Ovary (tissue), 9 donors: ENCODE results near the gene IFIH1. TPM values are rescaled to one million over a fixed set of nuclear protein-coding genes. Genes with fewer than 3 reads are reported as not detected.
A peak's percentile ranks its signal among the peaks of the same experiment; 100 is the strongest.

Experiments
- DNase-seq, 5 donors: peaks; one replicate each; pipeline ENCODE4 v3.0.0-alpha.2; 2019 to 2020
- H3K27ac ChIP-seq, 2 donors: fragments of 200-600 bp; one replicate each; pipeline versions ENCODE4 v1.5.1 to v1.8.0; 2019 to 2022
- H3K27me3 ChIP-seq: fragments of 200-600 bp; one replicate; pipeline ENCODE4 v1.8.0; 2022
- H3K36me3 ChIP-seq: fragments of 200-600 bp; sonication (generic); one replicate; pipeline ENCODE4 v1.5.1; 2019
- H3K4me1 ChIP-seq: one replicate; pipeline ENCODE4 v1.8.1; 2013; ENCODE audit warnings: mild to moderate bottlenecking, moderate library complexity; ENCODE audit not compliant: insufficient read depth
- H3K4me3 ChIP-seq: fragments of 200-600 bp; sonication (generic); one replicate; pipeline ENCODE4 v1.5.1; 2017
- H3K9me3 ChIP-seq, 2 donors: fragments of 200-600 bp in 1 of 2; sonication (generic) in 1 of 2; one replicate each; pipeline versions ENCODE4 v1.5.1 to v1.8.1; 2013 to 2019; ENCODE audit warnings: mild to moderate bottlenecking in 1 of 2, moderate library complexity in 1 of 2
- EP300 ChIP-seq: sonication (generic); formaldehyde crosslinking; IDR thresholded peaks from one replicate; pipeline ENCODE4 v1.6.1; 2017; ENCODE audit warnings: antibody characterized with exemption
- POLR2A ChIP-seq: fragments of 450-650 bp; IDR thresholded peaks from one replicate; pipeline ENCODE4 v1.6.1; 2017; ENCODE audit warnings: antibody characterized with exemption, mild to moderate bottlenecking, moderate library complexity
- WGBS, 3 donors: extraction: QIAGEN DNeasy Blood & Tissue Kit in 1 of 3; methylation state at CpG; one replicate each; pipeline versions ENCODE4 v1.1.5 to v1.1.7; 2013 to 2017; 5-methylcytosine and 5-hydroxymethylcytosine counted together
- intact Hi-C, 4 donors: fragments of 100-400 bp; cut with DNase I; formaldehyde crosslinking; loops; one replicate each; pipeline versions ENCODE4 v1.11.0 to v1.15.1; 2022 to 2023
- polyA plus RNA-seq, 2 donors: library from polyadenylated mRNA; stranded (reverse); fragments of 200-250 nt in 1 of 2; fragments of 350-450 nt in 1 of 2; fragmentation: Illumina TruSeq in 1 of 2; extraction: RNeasy Lipid Tissue Mini Kit (QIAGEN cat#74804) in 1 of 2; gene quantifications; one replicate each; pipeline ENCODE4 v1.2.3, GENCODE V29; 2013 to 2014
- total RNA-seq, 7 donors: library from RNA; depleted of rRNA in 2 of 7; stranded (reverse); fragments of >200 nt in 2 of 7; fragmentation: NEBNext Ultra II Directional in 3 of 7; extraction: Animal tissue kit (Norgen Biotek cat#: 25700) in 3 of 7; gene quantifications; one replicate each; pipeline versions ENCODE4 v1.1.0 to v1.2.4, GENCODE V29; 2016 to 2023
- TF ChIP-seq, protein P1 (sequence below), 3 donors: fragments of 450-650 bp in 2 of 3; fragments of 200-600 bp in 1 of 3; IDR thresholded peaks; one replicate each; pipeline versions ENCODE4 v1.5.1 to v1.8.0; 2016 to 2022; ENCODE audit warnings: antibody characterized with exemption in 3 of 3, mild to moderate bottlenecking in 1 of 3
- donor health status: DM: no; HTN: no; CAD: no; lungs with moderate emphysema.
- donor health status: DM: no; HTN: no; CAD: no.
- donor health status: Bipolar disorder and iron deficiency.
- donor health status: DM: yes; HTN: yes; CAD: no.
- donor health status: DM: no; HTN: no; CAD: no.
- donor health status: DM: yes; HTN: yes; CAD: no.

IFIH1 gene
- total and polyA plus RNA-seq, 9 donors: 7.6 to 19.7 (median 14.4) TPM

DNA sequence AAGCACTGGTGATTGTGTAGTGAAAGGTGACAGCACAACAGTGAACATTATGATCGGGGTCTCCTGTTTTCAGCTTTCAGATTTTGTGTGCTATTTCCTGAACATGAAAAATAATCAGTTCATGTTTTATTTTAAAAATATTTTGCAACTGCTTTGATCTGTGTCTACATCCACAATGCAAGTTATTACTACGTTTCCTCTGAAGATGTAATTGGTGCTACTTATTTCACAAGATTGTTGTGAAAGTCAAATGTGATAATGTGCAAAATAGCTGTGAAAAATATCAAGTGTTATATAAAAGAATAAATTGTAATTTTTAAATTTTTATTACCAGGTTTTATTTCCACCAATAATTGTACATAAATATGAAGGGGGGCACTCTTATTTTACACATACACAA is 19.4 kb upstream of the IFIH1 start:
- H3K27me3 ChIP-seq: no peaks in the 10 kb centered on the region
- no peaks in the 10 kb centered on the region for H3K9me3 ChIP-seq
- H3K27ac ChIP-seq: no peak overlapping the region
- H3K4me3 ChIP-seq: no peak overlapping the region
- DNase-seq: no peak
- TF ChIP-seq, protein P1, sequence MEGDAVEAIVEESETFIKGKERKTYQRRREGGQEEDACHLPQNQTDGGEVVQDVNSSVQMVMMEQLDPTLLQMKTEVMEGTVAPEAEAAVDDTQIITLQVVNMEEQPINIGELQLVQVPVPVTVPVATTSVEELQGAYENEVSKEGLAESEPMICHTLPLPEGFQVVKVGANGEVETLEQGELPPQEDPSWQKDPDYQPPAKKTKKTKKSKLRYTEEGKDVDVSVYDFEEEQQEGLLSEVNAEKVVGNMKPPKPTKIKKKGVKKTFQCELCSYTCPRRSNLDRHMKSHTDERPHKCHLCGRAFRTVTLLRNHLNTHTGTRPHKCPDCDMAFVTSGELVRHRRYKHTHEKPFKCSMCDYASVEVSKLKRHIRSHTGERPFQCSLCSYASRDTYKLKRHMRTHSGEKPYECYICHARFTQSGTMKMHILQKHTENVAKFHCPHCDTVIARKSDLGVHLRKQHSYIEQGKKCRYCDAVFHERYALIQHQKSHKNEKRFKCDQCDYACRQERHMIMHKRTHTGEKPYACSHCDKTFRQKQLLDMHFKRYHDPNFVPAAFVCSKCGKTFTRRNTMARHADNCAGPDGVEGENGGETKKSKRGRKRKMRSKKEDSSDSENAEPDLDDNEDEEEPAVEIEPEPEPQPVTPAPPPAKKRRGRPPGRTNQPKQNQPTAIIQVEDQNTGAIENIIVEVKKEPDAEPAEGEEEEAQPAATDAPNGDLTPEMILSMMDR (IDR thresholded peaks at IDR 0.05): no peak
- TF ChIP-seq POLR2A (no peak), EP300 (no peak)
- intact Hi-C loops: no loop called here
- 72 to 88% (median 79%) methylated on average over 2 of the region's 2 CpGs for WGBS, 3 donors
- H3K36me3 ChIP-seq: no peaks in the 10 kb centered on the region
- no peaks in the 10 kb centered on the region for H3K4me1 ChIP-seq

DNA sequence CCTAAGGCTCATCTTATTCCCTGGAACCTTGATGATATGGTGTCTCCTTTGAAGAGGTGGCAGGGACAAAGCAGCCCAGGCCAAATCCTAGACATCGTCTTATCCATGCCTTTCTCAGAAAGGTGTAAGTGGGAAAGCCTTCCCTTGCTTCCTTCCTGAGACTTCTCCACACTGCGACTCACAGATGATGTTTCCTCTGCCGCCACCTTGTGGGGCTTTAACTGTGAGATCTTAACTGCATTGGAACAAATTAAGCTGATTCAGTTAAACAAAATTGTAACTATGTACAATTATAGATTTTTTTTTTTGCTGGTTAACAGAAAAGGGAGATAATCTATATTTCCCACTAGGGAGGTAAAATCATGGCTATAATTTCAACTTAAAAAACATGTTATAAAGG is 15.5 kb upstream of the IFIH1 start:
- Histone ChIP-seq H3K9me3 (no peaks in the 10 kb centered on the region), H3K36me3 (no peaks in the 10 kb centered on the region), H3K27me3 (no peaks in the 10 kb centered on the region), H3K4me3 (no peak overlapping the region), H3K4me1 (no peaks in the 10 kb centered on the region), H3K27ac (no peak overlapping the region)
- no peak for TF ChIP-seq POLR2A
- no peak for TF ChIP-seq EP300
- TF ChIP-seq, protein P1 (IDR thresholded peaks at IDR 0.05): no peak
- 28 to 40% (median 40%) methylated on average over 3 of the region's 3 CpGs for WGBS, 3 donors
- intact Hi-C loops: no loop called here
- DNase-seq: peak in 1 of 5 donors; percentile 19

DNA sequence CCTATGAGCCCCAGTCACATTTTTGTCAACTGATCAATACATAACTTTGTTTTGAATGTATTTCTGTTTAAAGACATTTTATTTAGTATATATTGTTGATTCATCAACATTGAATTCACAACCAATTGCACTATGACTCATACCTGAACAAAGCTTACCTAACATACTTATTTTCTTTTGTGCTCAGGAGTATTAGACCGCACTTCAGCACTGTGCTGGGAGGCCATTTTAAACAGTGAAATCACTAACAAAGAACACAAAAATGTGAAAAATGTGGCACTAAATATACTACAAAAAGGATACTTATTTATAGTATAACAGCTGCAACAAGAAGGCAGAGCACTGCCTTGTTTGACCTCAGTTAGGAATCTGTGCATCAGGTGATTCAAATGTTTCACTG is 12.4 kb upstream of the IFIH1 start:
- Histone ChIP-seq H3K4me1 (no peaks in the 10 kb centered on the region), H3K9me3 (no peaks in the 10 kb centered on the region), H3K4me3 (no peak overlapping the region), H3K36me3 (no peaks in the 10 kb centered on the region), H3K27me3 (no peaks in the 10 kb centered on the region), H3K27ac (no peak overlapping the region)
- TF ChIP-seq EP300 (no peak), POLR2A (no peak)
- TF ChIP-seq, protein P1 (IDR thresholded peaks at IDR 0.05): no peak
- DNase-seq: no peak
- 86 to 92% (median 88%) methylated on average over 1 of the region's 1 CpG for WGBS, 3 donors
- intact Hi-C loops: no loop called here

DNA sequence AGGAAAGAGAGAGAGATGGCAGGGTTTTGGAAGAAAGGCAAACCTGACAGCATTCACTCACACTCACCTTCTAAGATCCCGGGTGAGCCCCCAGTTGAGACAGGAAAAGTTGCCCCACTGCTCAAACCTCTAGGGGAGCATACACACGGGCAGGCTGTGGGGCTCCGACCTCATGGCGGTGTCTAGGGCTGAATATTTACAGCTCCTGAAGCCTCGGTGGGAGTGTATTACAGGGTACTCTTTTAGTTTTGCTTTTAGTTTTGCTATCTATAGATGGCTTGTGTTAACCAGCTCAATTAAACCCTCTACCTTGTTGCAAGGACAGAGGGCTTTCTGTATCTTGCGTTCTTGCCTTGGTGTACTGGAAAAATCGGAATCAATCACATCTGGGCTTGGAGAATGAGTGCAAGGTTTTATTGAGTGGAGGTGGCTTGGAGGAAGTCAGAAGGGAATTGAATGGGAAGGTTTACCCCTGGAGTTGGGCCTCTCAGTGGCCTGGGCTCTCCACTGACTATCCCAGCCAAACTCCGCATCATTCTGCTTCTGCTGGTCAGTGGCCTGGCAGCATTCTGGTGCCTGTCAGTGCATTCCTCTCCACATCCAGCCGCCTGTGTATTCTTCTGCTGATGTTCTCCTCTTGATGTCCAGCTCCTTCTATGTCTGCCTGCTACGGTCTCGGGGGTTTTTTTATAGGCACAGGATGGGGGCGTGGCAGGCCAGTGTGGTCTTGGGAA is 10.1 kb upstream of the IFIH1 start:
- intact Hi-C loops: no loop called here
- H3K4me1 ChIP-seq: no peaks in the 10 kb centered on the region
- TF ChIP-seq, protein P1 (IDR thresholded peaks at IDR 0.05): no peak
- no peak for TF ChIP-seq EP300
- no peak for TF ChIP-seq POLR2A
- DNase-seq: no peak
- H3K9me3 ChIP-seq: no peaks in the 10 kb centered on the region
- no peak overlapping the region for H3K27ac ChIP-seq
- no peak overlapping the region for H3K4me3 ChIP-seq
- H3K27me3 ChIP-seq: no peaks in the 10 kb centered on the region
- 91 to 92% (median 92%) methylated on average over 12 of the region's 12 CpGs for WGBS, 3 donors
- H3K36me3 ChIP-seq: no peaks in the 10 kb centered on the region
